ENCODE results near the gene TMEM267.
"Not testable (repeated sequence)": the region's sequence is repeated elsewhere in the genome, so short reads cannot be mapped to it uniquely, and the experiment has no call there.

TMEM267 gene

DNA sequence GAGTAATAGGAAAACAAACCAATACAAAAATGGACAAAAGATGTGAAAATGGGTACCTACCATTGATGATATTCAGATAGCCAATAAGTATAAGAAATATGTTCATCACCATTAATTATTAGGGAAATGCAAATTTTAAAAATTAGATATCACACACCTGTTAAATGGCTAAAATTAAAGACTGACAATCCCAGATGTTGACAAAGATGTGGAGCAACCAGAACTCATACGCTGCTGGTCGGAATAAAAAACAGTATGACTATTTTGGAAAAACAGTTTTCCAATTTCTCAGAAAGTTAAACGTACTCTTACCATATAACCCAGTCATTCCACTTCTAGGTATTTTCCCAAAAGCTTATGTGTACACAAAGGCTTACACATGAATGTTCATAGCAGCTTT lies 27.1 kb downstream of the TMEM267 start:
- no peak for FAIRE-seq

DNA sequence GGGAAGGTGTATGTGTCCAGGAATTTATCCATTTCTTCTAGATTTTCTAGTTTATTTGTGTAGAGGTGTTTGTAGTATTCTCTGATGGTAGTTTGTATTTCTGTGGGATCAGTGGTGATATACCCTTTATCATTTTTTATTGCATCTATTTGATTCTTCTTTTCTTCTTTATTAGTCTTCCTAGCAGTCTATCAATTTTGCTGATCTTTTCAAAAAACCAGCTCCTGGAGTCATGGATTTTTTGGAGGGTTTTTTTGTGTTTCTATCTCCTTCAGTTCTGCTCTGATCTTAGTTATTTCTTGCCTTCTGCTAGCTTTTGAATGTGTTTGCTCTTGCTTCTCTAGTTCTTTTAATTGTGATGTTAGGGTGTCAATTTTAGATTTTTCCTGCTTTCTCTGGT lies 42.1 kb downstream of the TMEM267 start:
- FAIRE-seq: not testable (repeated sequence)

DNA sequence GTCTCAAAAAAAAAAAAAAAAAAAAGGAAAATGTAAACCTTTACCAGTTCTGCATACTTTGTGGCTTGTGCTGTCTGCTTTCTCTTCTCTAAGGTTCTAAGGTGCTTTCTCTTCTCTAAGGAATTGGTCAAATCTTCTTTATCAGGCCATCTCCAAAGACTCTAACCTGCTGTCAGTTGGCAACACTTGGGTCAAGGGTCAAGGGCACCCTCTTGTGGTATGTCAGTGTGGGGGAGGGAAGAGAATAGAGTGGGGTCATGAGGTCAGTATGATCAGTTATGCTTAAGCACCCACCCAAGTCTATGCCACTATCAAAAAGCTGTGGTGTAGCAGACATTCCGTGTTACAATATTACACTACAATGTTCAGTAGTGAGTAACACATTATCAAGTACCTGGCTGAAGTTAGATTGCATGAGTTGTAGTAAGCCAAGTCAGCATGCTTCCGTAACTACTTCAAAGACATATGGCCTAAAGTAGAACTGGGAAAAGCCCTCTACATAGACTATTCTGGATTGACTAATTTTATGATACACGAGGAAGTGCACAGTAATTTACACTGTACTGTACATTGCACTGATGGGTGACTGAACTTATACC lies 46.5 kb downstream of the TMEM267 start:
- no peak for FAIRE-seq

DNA sequence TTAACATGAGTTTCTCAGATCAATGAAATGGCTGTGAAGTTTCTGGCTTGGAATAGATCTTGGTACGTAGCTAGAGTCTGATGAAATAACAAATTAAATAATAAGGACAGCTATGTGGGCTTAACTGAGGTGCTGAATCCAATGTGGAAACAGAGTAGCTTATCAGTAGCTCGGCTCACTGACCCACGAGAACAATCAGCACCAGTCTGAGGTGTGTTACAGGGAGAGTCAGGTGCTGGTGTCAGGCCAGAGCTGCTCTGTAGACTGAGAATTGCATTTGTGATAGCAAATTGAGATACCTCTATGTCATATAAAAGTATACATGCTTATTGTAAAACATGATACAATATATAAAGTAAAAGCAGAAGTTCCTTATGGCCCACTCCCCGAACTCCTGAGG lies 50.3 kb downstream of the TMEM267 start:
- FAIRE-seq: no peak

DNA sequence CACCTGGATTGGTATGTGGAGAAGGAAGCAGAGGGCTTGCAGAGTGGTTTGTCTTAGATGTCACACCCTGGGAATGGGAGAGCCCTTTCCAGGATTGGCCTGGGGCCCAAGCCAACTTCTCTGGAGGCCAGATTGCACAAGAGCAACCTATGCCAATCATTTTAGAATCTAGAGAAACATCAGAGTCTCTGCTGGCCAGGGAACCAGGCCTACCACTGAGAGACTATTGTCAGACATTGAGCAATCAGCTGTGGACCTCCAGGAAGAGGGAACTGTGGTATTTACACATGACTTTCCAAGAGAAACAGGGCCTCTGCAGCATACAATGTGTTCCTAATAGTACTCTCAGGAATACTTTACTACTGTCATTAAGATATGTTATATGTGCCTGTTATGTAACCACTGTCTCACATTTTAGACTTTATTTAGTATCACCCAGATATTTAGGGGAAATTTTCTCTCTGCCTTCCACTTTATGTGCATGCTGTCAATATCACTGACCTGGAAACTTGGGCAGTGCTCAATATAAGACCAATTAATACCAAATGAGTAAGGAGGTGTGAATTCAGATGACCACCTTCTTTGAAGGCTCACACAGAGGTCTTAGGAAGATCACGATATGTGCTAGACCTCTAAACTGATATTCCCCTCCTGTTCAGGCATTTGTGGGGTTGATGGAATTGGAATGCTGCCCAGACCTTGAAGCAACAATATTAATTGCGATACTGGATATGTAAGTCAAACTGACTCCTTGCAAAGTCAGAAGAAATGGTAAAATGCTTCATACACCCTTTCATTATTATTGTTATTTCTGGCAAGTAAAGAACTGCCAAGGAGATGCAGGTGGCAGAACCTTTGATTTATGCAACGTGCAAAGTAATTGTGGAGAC lies 50.9 kb downstream of the TMEM267 start:
- no peak for FAIRE-seq

DNA sequence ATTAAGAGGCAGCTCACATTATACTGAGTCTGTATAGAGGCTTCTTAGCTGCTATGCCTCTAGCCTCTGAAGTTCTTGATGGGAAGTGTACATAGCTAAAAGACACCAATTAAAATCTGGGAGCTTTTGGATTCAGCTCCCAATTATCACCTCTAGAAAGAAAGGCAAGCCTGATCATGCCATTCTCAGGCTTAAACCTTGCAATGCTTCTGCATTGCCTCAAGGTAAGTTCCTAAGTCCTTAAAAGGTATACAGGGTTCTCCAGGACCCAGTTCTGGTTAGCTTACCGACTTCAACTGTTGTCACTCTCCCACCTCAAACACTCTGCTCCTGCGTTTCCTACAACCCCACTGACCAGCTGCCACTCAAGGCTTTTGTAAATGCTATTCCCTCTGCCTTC lies 54.0 kb downstream of the TMEM267 start:
- no peak for FAIRE-seq

DNA sequence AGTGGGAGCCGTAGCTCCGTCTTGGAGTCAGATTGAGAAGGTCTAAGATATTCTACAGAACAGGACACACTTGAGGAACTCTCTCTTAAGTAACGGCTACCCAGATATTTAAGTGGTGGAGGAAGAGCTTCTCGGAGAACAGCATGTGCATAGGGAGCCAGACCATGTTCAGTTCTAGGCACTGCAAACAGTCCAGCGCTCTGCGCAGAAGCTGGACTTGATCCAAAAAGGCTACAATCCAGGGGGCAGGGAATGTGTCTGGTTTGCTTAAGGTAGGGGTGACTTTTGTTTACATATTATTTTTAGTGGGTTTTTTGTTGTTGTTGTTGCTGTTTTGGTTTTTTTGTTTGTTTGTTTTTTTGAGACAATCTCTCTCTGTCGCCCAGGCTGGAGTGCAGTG lies 54.6 kb downstream of the TMEM267 start:
- no peak for FAIRE-seq

DNA sequence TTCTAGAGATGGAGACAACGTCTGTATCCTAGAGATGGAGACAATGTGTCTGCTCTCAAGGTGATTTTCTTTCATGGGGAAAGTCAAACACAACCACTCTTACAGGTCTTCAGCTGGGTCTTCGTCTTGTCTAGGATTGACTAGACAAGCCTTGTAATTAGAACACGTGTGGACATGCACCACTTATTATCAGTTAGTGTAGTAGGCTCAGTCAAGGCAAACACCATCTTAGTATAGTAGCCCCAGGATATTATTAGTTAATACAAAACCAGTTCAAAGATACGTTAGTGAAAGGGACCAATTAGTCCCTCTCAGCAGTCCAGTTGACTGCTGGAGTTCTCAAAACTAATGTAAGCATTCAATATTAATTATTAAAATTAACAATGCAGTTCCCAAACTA lies 56.4 kb downstream of the TMEM267 start:
- no peak for FAIRE-seq

DNA sequence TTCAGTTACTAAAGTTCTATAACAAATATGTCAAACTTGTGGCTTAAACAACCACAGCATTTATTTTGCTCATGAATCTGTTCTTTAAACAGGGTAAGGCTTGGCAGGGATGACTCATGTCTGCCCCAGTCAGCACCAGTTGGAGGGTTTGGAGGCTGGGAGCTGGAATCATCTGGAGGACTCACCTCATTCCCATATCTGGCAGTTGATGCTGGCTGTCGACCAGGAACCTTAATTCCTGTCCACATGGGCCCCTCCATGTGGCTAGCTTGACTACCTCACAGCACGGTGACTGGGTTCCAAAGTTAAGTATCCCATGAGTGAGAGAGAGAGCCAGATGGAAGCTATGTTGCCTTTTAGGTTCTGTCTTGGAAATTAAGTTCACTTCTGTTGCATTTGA lies 57.7 kb downstream of the TMEM267 start:
- no peak for FAIRE-seq

DNA sequence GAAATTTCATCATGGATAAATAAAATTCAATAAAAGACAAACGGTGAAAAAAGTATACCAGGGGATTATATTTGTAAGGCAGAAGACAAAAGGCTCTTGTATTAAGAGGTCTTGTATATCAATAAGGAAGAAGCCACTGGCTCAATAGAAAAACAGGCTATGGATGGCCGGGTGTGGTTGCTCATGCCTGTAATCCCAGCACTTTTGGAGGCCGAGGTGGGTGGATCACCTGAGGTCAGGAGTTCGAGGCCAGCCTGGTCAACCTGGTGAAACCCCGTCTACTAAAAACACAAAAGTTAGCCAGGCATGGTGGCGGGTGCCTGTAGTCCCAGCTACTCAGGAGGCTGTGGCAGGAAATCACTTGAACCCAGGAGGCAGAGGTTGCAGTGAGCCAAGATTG lies 60.6 kb downstream of the TMEM267 start:
- not testable (repeated sequence) for FAIRE-seq

DNA sequence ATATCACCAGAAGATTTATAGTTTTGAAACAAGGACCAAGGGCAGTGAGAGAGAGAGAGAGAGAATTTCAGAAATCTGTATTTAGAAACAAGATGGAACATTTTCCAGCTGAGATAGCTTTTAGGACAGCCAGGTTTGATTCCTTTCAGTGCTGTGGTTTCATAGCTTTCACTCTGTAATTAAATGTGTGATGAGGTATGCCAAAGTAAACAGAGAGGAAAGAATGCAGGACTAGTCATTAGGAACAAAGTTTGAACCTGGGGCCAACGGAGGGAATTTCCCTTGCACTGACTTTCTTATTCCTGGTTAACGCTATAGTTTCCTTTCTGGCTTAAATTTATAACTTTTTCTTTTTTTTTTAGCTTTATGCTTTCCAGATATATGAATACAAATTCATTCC lies 61.5 kb downstream of the TMEM267 start:
- FAIRE-seq: no peak

DNA sequence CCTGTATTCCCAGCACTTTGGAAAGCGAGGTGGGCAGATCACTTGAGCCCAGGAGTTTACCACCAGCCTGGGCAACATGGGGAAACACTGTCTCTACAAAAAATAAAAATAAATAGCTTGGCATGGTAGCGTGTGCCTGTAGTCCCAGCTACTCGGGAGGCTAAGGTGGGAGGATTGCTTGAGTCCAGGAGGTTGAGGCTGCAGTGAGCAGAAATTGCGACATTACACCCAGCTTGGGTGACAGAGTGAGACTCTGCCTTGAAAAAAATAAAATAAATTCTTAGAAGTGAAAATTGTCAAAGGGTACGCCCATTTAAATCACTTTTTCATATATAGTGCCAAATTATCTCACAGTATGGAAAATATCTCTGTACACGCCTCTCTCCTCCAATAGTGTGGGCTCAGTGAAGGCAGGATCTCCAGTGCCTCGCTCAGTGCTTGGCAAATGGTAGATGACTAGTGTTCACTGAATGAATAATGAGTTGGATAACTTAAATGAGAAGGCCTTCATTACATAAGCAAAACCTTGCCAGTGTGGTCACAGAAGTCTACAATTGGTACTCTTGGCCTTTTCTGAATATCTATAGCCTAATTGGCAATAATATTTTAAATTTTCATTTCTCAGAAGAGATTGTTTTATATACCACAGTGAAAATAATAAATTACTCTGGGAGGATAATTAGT lies 62.1 kb downstream of the TMEM267 start:
- no peak for FAIRE-seq

DNA sequence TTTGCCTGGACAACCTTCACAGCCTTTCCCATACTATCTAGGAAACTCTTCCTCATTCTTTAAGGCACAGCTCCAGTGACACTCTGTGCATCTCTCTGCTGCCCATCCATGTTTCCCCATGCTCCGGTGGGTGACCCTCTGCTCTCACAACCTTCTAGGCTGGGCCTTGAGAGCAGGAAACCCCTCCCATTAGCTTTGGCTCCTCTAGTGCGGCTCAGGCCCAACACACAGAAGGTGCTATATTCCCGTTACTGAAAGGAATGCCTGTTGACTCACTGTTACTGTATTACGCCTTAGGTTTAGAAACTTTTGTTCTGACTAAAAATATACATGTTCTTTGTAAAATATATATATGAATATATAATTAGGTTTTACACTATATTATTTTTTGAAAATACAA lies 63.4 kb downstream of the TMEM267 start:
- no peak for FAIRE-seq

DNA sequence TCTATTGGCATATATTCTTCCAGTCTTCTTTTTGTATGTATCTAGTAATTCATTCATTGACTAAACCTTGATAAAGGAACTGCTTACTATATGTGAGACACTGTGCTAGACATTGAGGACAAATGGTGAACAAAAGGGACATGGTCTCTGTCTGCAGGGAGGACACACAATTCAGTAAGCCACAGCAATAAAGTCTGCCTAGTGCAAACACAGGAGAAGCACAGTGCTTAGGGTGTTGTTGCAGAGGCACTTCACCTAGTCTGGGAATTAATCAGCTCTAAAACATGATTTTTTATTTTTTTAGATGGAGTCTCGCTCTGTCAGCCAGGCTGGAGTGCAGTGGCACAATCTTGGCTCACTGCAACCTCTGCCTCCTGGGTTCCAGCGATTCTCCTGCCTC lies 65.1 kb downstream of the TMEM267 start:
- no peak for FAIRE-seq

DNA sequence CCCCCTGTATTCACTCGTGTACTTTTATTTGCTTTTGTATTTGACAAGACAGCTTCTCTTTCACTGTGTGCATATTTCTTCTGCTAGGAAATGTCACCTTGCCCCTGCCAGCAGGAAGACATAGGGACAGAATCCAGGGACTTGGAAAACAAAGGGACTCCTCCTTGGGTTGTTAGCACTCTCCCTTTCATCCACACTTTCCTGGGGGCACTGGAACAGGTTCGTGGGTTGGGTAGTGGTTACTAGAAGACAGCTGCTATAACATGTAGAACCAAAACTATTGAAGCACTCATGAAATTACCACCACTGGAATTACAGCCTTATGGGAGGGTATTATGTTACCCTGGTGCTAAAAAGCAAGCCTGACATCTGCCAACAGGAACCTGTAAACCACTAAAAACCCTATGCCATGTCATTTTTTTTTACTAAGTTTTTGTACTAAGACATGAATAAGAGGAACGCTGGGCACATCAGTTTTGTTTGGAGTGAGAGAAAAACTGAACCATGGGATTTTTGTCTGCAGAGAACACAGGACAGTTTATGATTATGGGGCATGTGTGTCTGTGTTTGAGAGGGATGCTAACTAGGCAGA lies 66.8 kb downstream of the TMEM267 start:
- FAIRE-seq: no peak

DNA sequence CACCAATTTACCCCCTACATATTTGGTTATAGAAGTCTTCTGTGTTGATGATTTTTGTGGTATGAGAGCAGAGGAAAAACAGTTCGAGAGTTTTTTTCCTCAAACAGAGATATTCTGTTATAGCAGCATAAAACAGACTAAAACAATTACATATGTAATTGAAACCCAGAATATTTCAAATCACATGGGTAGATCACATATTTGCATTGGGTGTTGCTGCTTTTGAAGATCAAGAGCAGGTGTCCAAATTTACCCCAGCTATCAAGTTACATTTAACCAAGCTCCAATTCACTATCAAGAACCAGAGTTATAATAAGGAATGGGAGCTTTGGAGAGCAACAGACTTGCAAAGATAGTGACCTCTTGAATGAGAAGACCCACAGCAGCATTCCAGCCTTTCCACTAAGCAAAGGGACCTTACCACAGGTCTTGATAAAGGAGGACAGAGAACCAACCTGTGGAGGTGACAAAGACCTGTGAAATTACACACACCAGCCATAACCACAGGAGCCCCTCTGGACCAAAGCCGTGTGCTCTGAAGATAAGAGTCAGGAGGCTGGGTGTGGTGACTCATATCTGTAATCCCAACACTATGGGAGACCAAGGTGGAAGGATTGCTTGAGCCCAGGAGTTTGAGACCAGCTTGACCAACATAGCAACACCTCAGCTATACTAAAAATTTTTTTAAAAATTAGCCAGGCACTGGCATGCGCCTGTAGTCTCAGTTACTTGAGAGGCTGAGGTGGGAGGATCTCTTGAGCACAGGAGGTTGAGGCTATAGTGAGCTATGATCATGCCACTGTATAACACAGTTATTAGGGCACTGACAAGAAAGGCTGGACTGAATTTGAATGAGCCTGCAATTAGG lies 67.5 kb downstream of the TMEM267 start:
- no peak for FAIRE-seq

DNA sequence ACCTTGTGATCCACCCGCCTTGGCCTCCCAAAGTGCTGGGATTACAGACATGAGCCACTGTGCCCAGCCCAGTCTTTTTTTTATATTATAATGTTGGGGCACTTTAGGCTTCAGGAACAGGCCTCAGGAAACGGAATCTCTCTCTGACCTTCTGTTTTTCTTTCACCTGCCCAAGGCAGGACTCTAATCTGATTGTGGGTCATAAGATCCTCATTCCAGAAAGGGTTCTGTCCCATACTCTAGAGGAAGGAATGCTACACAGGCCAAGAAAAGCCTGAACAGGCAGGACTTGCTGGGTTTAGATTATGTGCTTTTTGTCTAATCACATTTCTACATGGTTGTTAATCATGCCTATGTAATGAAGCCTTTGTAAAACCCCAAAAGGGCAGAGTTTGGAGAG lies 69.7 kb downstream of the TMEM267 start:
- no peak for FAIRE-seq

DNA sequence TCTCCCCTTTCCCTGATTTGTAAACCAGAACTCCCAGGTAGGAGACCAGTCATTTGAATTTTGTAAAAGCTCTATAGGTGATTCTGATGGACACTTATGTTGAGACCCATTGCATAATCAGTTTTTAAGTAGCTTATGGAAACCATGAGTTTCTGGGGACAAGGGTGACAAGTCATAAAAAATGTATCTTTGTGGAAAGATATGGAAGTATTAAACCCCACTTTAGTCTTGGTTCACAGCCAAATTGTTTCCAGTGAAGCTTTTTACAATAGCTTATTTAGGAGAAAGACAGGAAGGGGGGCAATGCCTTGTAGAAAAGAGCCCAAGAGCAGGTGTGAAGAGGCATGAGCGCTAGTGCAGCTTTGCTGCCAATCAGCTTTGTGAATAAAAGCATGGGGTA lies 71.0 kb downstream of the TMEM267 start:
- FAIRE-seq: no peak

DNA sequence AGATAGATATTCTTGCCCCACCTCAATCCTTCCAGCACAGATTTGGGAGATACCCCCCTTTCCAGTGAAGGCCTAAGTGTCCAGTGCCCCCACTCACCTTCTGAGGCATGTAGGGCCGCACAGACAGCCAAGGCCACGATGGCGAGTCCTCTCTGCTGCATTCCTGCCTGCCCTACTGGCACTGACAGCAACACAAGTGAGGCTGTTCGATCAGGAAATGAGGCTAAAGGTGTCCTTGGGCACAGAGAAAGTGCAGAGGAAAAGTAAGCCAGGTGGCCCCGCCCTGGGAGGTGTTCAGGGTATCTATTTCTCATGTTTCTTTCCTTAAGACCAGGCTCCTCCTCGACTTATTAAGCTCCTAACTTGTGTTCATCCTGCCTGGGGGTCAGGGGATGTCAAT lies 71.5 kb downstream of the TMEM267 start, which contains the start of gene CCL28:
CCL28 (minus strand) TSS at position 236 of the 400 bp plus-strand sequence; CDS start at position 161, 75 bp downstream.
- no peak for FAIRE-seq

DNA sequence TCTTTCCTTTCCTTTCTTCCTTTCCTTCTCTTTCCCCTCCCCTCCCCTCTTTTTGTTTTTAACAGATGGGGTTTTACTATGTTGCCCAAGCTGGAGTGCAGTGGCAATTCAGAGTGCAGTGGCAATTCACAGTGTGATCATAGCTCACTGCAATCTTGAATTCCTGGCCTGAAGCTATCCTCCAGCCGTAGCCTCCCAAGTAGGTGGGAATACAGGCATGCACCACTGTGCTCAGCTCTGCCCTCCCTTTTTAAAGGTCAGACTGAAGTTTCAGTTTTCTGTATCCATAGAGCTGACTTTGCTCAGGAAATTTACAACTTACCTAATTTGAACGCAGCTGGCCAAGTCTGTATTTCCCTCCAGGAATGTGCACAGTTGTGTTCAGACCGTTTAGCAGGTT lies 72.2 kb downstream of the TMEM267 start:
- FAIRE-seq: no peak

DNA sequence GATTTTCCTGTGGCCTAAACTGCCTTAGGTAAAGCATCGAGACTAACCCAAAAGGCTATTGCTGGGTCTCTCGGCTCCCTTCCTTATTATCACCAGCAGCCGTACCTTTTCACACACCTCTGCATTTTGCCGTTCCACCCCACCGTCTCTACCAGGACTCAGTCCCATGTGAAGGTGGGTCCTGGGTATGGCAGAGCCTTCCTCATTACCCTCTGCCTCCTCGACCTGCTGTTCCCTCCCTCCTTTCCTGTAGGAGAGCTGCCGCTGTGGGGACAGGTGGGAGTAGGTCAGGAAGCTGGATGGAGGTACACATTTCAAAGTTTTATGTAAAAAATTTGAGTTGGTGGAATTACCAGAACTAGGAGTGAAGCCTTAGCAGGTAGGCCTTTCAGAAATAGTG lies 73.3 kb downstream of the TMEM267 start:
- FAIRE-seq: no peak

DNA sequence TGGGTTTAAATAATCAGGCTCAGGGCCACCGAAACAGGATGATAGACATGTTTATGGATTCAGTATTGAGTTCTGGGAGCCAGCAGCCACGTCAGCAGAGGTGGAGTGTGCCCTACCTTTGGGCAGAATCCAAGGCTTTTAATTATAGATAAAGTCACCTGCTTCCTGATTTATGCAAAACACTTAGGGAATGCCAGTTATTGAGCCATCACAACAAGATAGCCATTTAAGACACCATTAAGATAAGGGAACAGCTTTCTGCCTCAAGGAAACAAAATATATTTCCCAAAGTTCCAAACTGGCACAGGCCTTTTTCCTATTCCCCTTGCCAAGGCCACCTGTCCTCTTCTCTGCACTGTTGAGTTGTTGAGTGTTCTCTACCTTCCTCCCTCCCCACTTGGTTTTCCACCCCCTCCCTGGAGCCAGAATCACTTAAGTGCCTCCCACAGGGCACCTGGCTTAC lies 73.8 kb downstream of the TMEM267 start:
- FAIRE-seq: no peak
